A673 (cell line): ENCODE results near the gene MITF.

Source experiments
- EZH2 ChIP-seq: fragments of 200-600 bp; sonication (generic); IDR thresholded peaks from 2 replicates; pipeline ENCODE4 v1.6.1; 2017; ENCODE audit warnings: borderline replicate concordance, low read depth, mild to moderate bottlenecking, mixed read lengths, antibody characterized with exemption, low read length; ENCODE audit not compliant: poor library complexity, severe bottlenecking
- TF ChIP-seq, protein P1 (sequence below): fragments of 300-800, 200-600 bp; sonication (generic); conservative IDR thresholded peaks from 2 replicates; pipeline ENCODE4 v1.5.1; 2017; ENCODE audit warnings: low read depth, mild to moderate bottlenecking, antibody characterized with exemption, low read length, moderate library complexity, mixed read lengths

DNA sequence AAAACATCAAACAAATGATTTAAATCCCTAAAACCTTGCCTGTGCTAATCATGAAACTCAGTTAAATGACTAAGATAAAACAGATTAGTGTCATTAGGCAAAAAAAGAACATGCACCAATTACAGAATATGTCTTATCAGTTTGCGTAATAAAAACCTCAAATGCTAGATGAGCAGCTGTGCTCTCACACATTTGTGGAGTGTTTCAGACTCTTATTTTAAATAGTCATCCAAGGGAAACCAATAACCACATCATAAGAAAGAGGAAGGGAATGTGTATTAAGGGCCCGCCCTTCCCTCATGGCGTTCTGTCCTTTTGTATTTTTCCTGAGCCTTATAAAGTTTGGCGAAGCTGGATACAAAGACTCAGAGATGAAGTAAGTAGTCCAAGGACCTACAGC is 266.8 kb downstream of the MITF start:
- TF ChIP-seq, protein P1, sequence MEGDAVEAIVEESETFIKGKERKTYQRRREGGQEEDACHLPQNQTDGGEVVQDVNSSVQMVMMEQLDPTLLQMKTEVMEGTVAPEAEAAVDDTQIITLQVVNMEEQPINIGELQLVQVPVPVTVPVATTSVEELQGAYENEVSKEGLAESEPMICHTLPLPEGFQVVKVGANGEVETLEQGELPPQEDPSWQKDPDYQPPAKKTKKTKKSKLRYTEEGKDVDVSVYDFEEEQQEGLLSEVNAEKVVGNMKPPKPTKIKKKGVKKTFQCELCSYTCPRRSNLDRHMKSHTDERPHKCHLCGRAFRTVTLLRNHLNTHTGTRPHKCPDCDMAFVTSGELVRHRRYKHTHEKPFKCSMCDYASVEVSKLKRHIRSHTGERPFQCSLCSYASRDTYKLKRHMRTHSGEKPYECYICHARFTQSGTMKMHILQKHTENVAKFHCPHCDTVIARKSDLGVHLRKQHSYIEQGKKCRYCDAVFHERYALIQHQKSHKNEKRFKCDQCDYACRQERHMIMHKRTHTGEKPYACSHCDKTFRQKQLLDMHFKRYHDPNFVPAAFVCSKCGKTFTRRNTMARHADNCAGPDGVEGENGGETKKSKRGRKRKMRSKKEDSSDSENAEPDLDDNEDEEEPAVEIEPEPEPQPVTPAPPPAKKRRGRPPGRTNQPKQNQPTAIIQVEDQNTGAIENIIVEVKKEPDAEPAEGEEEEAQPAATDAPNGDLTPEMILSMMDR = no peak
- TF ChIP-seq EZH2 = no peak
